DND-41 (cell line): ENCODE results near the gene PPP2R2B.

ENCODE experiments used
- CTCF ChIP-seq: IDR thresholded peaks from 2 replicates; pipeline ENCODE4 v1.5.1; 2012; ENCODE audit warnings: borderline replicate concordance, low read length, moderate library complexity, mild to moderate bottlenecking; ENCODE audit not compliant: poor library complexity, severe bottlenecking; ENCODE audit errors: extremely low read depth
- EZH2 ChIP-seq: IDR thresholded peaks from 3 replicates; pipeline ENCODE4 v1.6.1; 2012; ENCODE audit warnings: borderline replicate concordance, low read depth, mild to moderate bottlenecking, moderate library complexity, low read length, inconsistent platforms; ENCODE audit not compliant: severe bottlenecking

- TF ChIP-seq CTCF: no peak
- TF ChIP-seq EZH2: no peak
Measured at GRCh38 chr5:146910239-146910638, 31.7 kb upstream of the PPP2R2B start.
